DLD1 (cell line): ENCODE measurements around the gene CDK5RAP1.
"Not testable (repeated sequence)": the region's sequence is repeated elsewhere in the genome, so short reads cannot be mapped to it uniquely, and the experiment has no call there.

Experiments
- in situ Hi-C: cut with HindIII; loops from 2 replicates; pipeline ENCODE4 v1.10.0; 2017; ENCODE audit warnings: low sequenced_read_pairs

Gene CDK5RAP1, protein sequence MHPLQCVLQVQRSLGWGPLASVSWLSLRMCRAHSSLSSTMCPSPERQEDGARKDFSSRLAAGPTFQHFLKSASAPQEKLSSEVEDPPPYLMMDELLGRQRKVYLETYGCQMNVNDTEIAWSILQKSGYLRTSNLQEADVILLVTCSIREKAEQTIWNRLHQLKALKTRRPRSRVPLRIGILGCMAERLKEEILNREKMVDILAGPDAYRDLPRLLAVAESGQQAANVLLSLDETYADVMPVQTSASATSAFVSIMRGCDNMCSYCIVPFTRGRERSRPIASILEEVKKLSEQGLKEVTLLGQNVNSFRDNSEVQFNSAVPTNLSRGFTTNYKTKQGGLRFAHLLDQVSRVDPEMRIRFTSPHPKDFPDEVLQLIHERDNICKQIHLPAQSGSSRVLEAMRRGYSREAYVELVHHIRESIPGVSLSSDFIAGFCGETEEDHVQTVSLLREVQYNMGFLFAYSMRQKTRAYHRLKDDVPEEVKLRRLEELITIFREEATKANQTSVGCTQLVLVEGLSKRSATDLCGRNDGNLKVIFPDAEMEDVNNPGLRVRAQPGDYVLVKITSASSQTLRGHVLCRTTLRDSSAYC

DNA sequence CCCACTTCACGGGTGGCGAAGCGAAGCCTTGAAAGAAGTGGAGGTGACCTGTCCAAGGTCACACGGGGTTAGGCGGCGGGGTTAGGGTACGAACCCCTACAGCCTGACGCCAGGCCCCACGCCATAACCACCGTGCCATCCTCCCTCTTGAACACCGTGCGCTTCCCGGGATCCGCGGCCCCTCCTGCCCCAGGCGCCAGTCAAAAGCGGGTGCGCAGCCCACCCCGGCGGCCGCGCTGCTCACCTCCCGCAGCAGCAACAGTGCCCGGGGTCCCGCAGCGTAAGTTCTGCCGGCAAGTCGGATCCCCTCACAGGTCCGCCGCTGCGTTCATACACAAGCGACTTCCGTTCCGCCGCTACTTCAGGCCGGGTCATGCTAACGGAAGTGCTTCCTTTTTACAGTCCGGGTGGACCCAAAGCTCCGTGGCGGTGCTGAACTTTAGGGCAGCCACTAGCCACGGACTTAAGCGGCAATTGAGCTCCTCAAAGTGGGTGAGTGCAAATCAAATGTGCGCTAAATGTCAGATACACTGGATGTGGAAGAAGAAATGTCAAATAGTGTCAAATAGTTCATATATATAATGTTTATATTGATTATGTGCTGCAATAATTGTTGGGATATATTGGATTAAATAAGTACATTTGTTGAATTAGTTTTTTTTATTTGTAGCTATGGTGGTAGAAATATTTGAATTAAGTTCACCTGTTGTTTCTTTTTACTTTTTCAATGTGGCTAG lies at the start of gene CDK5RAP1:
CDK5RAP1 (minus strand) TSS at position 336 of the 737 bp plus-strand sequence. CDS start 4,455 bp downstream, outside the sequence.
- in situ Hi-C loops = no loop called here

DNA sequence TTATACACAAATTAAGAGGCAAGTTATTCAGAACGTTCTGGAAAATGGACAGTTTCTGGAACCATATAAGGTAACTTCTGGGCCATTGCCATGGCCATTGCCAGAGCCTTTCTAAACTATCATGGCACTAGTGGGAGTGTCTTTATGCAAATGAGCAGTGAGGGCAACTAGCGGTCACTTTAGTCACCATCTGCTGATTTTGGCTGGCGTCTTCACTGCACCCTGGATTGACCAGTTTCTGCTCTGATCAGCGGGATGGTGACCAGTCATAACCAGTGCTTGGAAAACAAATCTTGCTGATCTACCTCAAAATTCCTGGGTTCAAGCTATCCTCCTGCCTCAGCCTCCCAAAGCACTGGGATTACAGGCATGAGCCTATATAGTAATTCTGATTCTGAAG lies 49.5 kb upstream of the CDK5RAP1 start:
- in situ Hi-C loops = no loop called here

DNA sequence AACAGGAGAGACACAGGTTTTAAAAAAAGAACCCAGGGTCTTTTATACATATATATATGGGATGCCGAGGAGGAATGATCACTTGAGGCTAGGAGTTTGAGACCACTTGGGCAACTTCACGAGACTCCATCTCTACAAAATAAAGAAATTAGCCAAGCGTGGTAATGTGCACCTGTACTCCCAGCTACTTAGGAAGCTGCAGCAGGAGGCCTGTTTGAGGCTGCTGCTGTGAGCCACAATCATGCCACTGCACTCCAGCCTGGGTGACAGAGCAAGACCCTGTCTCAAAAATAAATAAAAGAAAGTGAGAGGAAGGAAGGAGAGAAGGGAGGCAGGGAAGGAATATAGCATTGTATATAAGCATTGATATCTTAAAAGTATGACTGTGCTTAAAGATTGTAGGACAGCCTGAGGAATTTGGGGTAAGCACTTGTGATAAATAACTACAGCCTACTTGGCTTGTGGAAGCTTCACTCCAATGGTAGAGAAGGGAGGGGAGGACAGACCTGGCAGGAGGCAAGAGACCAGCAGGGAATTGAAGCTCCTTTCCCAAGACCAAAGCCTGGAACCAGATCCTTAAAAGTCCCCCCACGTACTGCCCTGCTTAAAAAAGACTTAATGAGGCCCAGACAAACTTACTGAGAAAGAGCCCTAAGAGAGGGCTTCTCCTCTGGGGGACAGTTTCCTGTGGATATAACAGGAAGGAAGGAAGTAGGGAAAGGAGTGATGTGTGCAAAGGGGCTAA lies 44.7 kb upstream of the CDK5RAP1 start:
- in situ Hi-C loops = no loop called here

DNA sequence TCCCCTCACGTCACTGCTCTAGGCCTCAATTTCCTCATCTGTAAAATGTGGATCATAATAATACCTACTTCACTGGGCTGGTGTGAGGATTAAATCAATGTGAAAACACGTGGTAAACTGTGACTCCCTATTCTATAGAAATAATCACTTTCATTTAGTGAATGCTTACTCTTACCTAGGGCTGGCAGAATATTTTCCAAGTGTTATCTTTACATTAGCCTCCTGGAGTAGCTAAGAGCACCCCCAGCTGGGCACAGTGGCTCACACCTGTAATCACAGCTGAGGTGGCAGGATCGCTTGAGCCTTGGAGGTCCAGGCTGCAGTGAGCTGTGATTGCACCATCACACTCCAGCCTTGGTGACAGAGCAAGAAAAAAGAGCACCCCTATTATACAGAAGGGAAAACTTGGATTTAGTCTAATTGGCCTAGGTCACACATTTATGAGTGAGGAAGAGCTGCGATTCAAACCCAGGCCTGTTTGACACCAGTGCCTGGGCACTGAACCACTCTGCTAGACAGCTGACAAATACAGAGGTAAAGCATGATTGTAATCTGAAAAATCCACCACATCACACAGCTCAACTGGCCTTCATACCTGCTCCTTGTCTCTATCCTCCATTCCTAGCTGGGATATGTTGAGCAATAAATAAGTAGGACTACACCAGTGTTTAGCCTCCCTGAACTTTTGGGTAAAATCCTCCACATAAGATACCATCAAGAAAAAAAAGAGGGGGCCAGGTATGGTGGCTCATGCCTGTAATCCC lies 43.7 kb upstream of the CDK5RAP1 start:
- in situ Hi-C loops = no loop called here

DNA sequence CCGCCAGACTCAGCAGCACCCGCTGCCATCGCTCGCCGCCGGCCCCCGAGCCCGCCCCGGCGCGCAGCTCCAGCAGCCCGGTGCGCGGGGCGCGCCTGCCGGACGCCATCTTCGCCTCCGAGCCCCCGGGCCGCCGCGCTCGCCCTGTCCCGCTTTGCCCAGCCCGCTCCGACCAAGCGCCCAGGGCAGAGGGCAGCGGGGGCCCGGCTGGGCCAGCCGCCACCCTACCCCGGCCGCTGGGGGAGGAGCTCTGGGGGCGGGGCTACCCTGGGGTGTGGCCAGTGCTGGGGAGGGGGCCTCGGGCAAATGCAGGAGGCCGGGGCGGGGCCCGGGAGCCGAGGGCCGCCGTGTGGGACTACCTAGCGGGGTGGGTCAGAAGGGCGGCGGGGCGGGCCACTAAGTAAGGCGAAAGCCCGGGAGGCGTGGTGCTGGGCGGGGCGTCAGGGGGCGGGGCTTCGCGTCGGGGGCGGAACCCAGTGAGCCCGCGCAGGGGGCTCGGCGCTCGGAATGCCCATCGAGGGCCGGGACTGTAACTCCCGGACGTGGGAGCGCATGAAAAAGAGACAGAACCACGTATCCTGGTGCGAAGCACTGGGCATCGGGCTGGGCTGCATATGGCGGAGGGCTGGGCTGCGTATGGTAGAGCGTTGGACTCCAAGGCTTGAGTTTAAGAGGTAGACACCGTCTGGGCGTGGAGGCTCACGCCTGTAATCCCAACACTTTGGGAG lies 42.4 kb upstream of the CDK5RAP1 start, which contains the start of gene SNTA1:
SNTA1 (minus strand) TSS at position 252 of the 728 bp plus-strand sequence; CDS start at position 109, 143 bp downstream.
- in situ Hi-C loops = no loop called here

DNA sequence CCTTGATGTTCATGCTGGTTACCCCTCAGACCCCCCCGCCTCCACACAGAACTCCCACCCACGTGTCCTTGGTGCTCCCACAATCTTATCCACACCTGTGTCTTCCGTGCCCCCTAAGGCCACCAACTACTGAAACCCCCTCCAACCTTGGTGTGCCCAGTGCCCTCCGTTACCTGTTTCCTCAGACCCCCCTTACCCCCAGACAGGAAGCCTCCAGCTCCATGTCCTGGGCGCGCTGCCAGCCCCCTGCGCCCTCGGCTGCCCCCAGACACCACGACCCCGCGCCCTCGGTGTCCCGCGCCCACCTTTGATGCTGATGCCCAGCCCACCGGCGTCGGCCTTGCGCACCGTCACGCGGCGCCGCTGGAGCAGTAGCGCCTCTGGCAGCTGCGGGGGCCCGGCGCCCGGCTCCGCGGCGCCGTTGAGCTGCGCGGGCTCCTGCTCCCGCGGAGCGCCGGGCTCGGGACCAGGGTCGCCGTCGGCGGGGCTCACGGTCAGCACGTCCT lies 41.7 kb upstream of the CDK5RAP1 start:
- in situ Hi-C loops = no loop called here

DNA sequence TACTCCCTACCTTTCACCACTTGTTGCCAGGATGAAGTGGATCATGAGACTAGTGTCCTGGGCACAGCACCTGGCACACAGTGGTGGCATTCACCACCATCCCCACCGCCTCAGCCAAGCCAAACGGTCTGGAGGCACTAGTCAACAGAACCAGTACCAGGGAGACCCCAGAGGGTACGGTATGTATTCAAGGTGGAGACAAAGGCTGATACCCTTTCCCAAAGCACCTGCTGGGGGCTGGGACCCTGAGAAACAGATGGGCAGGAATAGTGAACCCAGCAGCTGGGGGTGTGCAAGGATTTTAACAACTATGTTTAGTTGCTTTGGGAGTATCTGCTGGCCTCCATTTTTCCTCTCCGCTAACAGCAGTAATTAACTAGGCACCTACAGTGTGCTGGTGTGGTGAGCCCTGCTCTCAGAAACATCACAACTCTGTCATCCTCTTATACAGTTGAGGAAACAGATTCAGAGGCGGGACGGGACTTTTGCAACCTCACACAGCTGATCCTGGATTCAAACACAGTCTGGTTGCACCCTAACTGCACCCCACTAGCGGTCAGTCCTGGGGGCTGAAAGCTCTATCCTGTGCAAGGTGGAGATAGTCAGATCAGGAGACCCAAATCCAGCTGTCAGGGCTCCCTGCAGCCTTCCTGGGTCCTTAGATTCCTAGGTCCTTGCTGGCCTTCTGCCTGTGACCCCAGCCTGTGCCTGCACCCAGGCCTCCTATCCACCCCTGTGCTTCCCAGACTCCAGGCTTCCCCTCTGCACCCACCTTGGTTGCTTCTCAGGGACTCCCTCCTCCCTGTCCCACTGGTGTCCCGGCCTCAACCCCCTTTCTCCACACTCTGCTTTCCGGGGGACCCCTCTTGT lies 41.1 kb upstream of the CDK5RAP1 start:
- in situ Hi-C loops = no loop called here

DNA sequence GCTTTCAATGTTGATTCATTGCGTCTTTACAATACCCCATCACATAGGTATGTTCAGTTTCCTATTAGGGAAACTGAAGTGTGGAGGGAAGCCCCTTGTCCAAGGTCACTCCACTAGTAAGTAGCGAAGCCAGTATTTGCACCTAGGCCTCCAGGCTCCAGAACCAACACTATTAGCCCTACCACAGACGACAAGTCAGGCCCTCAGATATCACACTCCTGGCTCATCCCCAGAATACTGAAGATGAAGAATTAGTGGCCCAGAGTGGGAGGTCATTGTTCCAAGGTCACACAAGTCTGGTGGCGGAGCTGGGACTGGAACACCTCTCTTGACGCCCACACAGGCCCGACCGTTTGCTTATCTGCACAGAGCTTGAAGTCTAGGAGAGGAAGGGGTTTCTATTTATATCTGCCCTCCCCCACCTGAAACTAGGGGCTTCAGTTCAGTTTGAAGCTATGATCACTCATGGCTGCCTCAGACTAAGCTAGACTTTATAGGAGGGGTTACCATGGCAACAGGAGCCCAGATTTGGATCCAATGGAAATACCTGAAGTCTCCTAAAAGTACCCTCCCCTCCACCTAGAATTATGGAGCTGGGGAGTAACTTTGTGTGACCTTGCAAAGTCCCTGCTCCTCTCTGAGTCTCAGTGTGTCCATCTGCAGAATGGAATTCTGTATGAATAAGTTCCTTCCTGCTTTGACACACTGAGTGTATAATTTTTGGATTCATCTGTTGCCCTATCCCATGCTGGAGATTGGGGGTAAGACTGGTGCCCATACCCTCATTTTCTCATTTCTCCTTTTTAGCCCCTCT lies 40.0 kb upstream of the CDK5RAP1 start:
- in situ Hi-C loops = no loop called here

DNA sequence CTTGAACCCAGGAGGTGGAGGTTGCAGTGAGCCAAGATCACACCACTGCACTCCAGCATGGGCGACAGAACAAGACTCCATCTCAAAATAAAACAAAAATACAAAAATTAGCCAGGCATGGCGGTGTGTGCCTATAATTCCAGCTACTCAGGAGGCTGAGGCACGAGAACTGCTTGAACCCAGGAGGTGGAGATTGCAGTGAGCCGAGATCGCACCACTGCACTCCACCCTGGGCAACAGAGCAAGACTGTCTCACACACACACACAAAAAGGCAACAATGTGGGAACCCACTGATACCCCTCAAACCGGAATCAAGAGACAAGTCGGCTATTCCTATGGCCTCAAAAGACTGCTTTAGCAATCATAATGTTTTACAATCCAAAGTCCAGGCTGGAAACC lies 39.2 kb upstream of the CDK5RAP1 start:
- in situ Hi-C loops = not testable (repeated sequence)

DNA sequence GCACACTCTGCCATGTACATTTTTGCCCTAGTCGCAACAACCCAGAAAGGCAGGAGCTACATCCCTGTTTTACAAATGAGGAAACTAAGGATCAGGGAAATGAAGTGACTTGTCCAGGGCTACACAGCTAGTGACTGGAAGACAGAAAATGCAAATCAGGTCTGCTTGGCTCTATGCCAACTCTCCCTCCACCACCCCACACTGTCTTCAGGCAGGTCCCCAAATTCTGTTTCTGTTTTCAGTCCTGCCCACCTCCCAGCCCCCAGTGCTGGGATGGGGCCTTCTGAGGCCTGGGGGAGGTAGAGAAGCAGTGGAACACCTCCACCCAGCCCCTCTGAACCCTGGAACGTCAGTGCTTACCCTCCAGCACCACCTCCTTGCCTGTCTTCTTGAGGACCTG lies 37.2 kb upstream of the CDK5RAP1 start:
- in situ Hi-C loops = no loop called here

DNA sequence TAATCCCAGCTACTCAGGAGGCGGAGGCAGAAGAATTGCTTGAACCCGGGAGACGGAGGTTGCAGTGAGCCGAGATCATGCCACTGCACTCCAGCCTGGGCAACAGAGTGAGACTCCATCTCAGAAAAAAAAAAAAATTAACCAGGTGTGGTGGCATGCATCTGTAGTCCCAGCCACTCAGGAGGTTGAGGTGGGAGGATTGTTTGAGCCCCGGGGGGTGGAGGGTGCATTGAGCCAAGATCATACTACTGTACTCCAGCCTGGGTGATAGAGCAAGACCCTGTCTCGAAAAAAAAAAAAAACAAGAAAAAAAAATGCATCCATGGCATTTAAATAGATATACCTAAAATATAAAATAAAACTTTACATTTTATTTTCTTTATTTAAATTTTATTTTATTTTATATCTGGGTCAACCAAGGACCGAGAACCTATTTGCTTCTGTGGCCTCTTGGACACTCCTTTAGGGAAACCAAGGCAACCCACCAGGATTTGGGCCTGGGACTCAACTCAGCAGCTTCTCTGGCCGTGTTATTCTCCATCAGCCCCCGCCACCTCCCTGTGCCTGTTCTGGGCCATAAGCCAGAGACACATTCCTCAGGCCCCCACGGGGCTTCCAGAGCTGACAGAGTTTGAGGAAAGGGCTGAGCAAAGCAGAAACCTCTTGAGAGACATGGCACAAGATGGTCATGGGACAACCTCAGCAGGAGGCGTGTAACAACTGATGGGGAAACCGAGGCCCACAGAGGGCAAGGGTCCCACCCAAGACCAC lies 36.0 kb upstream of the CDK5RAP1 start:
- in situ Hi-C loops = no loop called here

DNA sequence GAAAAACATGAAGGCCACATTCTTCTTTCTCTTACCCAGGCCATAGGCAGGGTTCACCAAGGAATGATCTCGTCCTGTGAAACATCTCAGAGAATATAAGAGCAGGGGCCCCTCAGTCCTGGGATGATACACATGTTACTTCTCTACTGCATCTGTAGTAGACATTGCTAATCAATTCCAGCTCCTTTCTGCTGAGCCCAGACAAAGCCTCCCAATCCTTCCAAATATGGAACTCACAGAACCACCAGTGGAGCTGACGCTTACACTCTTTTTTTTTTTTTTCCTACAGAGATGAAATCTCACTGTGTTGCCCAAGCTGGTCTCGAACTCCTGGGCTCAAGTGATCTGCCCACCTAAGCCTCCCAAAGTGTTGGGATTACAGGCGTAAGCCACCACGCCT lies 33.1 kb upstream of the CDK5RAP1 start:
- in situ Hi-C loops = no loop called here

DNA sequence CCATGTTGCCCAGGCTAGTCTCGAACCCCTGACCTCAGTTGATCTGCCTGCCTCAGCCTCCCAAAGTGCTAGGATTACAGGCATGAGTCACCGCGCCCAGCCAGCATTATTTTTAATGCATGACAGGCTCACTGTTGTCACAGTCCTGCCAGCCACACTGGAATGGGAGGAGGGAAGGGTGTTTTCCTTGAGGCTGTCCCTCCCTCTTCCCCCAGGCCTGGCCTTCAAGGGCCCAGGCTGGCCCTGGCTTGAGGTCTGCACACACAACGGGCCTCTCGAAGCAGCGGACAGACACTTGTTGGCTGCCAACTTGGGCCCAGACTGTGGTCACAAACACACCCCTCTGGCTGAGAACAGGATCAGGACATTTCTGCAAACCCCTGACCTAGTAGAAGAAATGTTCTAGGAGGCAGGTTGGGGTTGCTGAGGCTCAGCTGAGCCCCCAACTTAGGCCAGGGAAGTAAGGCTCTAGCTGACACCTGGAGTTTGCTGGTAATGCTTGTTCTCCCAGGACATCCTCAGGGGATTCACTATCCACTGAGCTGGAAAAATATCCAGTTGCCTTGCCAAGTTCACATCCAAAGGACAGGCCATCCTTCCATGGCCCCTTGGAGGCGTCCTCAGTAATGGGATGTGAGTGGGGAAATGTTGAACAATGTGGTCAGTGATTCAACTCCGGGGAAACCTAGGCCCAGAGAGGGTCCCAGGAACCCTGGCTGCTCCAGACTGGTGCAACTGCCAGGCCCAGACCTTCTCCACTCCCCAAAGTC lies 32.3 kb upstream of the CDK5RAP1 start:
- in situ Hi-C loops = no loop called here

DNA sequence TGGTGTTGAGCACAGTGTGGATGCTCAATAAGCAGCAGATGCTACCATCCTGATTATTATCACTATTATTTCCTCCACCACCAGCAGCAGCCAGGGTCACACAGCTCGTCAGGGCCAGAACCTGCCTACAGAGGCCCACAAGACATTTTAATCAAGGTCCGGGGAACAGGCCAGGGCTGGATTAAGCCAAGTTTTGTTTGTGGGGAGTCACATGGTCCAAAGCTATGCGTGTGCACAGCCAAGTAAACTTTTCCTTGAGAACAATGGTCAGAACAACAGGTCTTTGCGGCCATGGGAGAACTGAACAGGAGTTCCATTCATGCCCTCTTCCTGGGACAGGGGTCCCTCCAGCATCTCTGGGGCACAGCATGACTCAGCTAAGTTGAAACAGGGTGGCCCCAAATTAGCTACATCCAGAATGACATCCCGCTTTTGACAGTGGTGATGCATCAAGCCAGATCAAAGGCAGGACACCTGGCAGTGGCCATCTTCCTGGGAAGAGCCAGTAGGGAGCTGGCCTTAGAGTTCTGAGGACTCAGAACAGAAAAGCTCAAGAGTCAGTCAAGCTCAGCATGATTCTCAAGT lies 30.6 kb upstream of the CDK5RAP1 start:
- in situ Hi-C loops = no loop called here

DNA sequence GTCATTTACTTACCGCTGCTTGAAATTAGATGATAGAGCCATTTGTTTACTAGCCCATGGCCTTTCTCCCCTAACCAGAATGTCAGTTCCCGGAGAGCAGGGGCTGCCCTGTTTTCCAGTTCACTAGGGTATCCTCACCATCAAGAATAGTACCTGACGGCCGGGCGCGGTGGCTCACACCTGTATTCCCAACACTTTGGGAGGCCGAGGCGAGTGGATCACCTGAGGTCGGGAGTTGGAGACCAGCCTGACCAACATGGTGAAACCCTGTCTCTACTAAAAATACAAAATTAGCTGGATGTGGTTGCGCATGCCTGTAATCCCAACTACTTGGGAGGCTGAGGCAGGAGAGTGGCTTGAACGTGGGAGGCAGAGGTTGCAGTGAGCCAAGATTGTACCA lies 22.6 kb upstream of the CDK5RAP1 start:
- in situ Hi-C loops = not testable (repeated sequence)
